HG02588 (cell line): ENCODE results near the gene ANKRD12.

Experiments used
- ATAC-seq: cut with Tn5 transposase; IDR thresholded peaks from one replicate; pipeline ENCODE4 v1.9.1; 2021; ENCODE audit warnings: mild to moderate bottlenecking, moderate library complexity; ENCODE audit not compliant: unreplicated experiment

Gene ANKRD12

GRCh38 chr18:9178557-9178956 lies 42.0 kb downstream of the ANKRD12 start:
- ATAC-seq, result no peak

DNA sequence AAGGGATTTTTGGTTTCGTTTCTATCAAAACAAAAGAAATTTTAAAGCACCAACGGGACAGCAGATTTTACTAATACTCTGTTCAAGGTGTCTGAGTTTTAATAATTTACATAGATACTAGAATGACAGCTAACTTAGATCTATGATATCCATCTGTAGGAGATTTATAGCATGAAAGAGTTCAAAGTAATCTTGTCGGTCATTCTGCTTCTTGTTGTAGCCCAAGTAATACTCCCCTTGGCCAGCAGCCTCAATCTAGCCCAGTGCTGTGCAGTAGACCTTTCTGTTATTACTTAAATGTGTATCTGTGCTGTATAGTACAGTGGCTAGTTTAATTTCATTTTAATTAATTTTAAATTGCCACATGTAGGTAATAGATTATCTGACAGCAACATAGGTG lies 44.7 kb downstream of the ANKRD12 start:
- ATAC-seq, result no peak

DNA sequence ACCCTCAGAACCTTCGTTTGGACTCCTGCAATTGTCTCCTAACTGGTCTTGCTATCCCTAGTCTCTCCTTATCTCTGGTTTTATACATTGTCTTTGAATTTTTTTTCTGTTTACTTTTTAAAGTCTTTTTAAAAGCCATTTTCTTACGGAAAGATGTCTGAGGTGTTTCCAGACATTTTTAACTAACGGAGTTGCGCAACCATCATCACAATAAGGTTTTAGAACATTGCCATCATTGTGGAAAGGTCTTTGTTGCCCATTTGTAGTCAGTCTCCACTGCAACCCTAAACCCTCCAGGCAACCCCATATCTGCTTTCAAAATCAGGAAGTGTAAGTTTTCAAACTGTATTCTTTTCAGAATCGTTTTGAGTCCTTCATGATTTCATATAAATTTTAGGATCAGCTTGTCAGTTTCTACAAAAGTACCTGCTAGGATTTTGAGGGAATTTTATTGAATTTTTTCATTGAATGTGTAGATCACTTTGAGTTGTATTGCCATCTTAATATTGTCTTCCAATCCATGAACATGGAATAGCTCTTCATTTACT lies 46.3 kb downstream of the ANKRD12 start:
- no peak for ATAC-seq

DNA sequence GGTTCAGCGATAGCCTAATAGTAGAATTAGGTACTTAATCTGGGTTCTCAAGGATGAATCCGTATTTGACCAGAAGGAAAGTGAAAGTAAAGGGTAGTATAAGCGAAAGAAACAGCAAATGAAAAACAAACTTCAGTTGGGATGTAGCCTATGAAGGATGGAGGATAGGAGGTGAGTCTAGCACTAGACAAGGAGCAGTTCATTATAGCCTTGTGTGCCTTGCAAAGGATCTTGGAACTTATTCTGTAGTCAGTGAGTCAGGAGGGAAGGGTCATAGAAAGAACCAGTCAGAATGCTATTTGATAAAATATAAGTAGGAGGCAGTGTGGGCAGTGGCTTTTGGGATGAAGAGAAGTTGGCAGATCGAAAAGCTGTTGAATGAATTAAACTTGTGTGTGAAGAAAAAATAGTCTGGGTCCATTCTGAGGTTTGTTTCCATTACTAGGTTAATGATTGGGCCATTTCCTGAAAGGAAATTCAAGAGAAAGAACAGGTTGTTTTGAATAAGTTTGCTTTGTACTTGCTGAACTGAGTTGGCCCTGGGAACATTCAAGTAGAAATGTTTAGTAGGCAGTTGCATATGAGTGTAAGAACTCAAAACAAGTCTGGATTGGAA lies 48.5 kb downstream of the ANKRD12 start:
- ATAC-seq, result no peak

DNA sequence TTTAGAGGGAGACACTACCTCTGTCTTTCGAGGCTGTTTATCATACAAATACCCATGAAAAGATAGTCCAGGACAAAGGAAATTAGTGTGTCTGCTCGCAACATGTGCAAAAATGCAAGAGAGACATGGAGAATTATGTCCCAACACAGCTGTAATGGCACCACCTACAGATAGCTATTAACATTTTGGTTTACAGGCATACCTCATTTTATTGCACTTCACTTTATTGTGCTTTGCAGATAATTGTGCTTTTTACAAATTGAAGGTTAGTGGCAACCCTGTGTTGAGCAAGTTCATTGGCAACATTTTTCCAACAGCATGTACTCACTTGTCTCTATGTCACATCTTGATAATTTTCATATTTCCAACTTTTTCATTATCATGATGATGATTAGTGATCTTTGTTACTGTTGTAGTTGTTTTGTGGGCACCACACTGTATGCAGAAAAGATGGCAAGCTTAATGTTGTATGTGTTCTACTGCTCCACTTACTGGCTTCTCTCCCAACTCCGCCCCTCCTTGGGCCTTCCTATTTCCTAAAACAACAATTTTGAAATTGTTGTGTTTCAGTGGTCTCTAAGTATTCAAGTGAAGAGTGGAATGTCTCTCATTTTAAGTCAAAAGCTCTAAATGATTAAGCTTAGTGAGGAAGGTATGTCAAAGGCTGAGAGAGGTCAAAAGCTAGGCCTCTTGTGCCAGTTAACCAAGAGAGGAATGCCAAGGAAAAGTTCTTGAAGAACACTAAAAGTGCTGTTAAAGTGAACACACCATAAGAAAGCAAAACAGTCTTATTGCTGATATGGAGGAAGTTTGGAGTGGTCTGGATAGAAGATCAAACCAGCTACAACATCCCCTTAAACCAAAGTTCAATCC lies 52.0 kb downstream of the ANKRD12 start:
- no peak for ATAC-seq

GRCh38 chr18:9189491-9189890 lies 52.9 kb downstream of the ANKRD12 start:
- no peak for ATAC-seq

GRCh38 chr18:9191658-9192256 lies 55.2 kb downstream of the ANKRD12 start:
- ATAC-seq, result no peak

GRCh38 chr18:9193031-9193430 lies 56.5 kb downstream of the ANKRD12 start:
- no peak for ATAC-seq

DNA sequence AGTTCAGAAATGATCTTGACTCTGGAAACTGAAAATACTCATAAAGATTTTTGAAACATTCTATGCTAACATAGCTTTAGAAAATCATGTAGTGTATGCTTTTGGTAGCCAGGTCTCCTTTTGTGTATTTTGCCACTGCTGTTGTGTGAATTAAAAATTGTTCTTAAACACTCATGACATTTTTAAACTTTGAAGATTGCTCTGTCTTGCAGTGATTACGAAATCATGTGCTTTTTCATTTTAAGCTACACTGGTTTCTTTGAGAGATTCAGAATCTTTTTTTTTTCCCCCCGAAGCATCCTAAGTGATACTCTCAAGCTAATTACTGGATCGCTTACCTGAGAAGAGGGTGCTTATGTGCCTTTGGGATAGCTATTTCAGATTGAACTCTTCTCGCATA lies 60.0 kb downstream of the ANKRD12 start:
- ATAC-seq, result no peak

DNA sequence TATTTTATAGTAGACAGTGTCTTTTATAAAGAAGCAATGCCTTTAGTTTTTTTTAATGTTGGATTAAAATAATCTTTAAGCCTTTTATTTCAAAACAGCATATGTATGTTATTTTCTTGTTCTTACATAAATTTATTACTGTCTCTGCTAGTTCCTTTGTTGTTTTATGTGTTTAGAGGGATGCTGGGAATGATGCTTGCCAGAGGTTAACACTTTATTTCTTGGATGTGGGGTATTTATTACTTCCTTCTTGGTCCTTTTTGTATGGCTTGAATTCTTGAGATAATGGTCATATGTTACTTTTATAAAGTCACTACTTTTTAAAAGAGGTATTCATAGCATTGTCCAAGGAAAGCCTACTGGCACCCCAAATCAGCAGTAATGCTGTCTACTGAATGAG lies 63.1 kb downstream of the ANKRD12 start:
- ATAC-seq, result no peak

- no peak for ATAC-seq
These were observed 64.6 kb downstream of the ANKRD12 start for GRCh38 chr18:9201224-9201623.

DNA sequence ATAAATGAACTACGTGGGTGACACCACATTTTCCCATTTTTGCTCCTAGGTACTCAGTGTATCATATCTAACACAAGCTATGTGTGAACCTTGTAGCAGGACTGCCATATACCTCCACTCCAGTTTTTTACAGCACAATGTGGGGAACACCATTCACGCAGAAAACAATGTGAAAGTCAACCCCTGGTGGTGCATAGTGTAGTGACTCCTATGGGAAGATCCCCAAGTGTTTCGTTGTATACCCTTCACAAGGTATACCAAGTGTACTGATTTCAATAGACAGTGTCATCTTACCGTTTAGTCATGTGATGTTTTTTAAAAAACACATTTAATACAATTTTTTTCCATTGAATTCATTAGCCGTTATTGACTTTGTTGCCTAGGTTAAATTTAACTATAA lies 68.1 kb downstream of the ANKRD12 start:
- ATAC-seq, result no peak

GRCh38 chr18:9206421-9206820 lies 69.8 kb downstream of the ANKRD12 start:
- no peak for ATAC-seq

DNA sequence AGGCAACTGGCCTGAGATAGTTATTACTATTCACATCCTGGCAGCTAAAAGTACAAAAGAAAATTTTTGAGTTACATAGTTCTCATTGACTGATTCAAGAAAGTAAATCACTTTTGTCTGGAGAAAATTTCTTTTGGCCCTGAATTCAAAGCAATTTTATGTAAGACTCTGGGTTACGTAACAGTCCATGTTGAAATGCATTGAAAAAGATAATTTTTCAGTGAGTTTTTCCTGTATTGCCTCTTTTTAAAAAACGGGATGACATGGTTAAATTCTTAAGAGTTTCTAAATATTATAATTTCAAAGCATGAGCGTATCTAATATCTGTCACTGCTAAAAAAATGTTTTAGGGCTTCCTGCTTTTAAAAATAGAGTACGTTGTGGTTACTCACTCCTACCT lies 72.7 kb downstream of the ANKRD12 start:
- ATAC-seq, result no peak

DNA sequence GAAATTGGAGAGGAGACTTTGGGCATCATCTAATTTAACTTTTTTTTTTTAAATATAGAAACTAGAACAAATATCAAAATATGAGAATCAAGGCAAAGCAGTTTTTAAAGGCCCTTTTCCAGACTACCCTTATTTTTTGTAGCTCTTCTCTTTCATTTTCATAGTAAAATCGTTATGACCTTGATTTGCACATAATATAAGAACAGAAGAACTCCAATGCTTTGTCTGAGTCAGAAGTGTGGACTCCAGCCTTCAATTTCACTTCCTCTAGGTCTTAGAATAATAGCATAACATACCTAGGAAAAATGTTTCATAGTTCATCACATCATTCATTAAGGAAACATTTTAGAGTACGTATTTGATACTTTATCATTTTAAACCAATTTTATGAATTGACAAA lies 74.4 kb downstream of the ANKRD12 start:
- no peak for ATAC-seq

DNA sequence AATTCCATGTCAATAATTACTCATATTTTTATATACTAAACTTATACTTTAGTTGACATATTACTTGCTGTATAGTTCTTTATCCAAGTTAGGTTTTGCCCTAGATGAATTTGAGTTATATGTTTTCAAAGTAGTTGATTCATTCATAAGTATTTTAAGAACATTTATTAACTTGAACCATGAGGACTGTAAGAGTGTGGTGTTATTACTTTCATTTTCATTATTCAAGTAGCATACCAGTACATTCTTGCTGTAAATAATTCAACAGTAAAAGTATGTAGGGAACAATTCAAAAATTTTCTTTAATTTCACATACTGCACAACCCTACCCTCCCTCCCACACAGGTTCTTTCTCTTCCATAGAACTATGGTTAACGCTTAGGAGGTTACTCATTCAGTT lies 75.4 kb downstream of the ANKRD12 start:
- ATAC-seq, result no peak

DNA sequence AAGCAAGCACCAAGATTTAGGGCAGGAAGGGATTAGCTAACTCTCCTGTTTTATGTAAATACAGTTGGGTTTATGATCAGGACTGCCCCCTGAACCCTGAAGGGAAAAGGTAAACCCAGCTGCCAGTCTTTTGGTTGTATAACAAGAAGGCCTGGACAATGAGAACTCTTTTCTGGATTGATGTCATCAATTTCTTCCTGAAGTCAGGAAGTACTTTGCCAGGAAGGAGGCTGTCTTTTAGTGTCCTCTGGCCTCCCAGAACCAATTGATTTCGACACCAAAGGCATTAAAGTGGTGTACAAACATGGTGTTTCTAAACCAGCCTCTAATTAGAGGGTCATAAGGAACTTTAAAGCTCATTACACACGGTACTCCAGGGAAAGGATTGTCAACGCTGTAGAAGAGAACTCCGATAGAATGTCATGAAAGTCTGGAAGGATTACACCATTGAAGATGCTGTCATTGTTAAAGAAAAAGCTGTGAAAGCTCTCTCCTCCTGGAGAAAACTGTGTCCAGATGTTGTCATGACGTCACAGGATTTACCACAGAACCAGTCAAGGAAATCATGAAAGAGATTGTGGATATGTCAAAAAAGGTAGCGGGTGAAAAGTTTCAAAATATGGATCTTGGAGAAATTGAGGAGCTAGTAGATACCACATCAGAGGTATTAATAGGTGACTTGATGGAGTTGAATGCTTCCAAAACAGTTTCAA lies 78.8 kb downstream of the ANKRD12 start:
- no peak for ATAC-seq

GRCh38 chr18:9216459-9216858 lies 79.9 kb downstream of the ANKRD12 start:
- no peak for ATAC-seq

DNA sequence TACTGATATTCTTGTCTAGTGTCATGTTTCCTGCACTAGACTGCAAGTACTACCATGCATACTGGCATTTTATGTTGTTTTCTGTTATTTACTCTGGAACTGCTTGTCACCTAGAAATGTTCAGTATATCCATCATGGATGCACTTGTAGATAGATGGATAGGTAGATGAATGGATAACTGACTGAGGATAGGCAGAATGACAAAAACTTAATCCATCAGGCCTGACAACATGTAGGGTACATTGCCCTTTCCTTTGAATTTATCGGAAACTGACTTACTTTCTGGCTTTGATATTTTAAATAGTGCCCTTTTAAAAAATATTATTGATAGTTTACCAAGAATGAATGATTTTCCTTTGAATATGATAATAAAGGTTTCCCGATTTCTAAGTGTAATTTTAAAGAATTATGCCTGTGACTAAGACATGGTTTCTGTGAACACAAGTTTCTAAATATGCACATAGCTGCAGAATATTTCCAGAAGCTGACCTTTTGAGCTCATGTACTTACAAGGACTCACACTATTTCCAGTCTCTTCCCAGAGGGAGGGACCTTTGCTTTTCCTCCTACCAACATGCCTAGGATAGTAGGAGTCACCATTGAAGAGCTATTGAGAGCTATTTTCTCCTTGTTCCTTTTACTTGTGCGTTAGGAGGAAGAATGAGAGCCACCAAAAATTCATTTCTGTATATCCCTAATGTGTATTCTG lies 81.3 kb downstream of the ANKRD12 start:
- ATAC-seq, result no peak

- no peak for ATAC-seq
These were observed 84.5 kb downstream of the ANKRD12 start for GRCh38 chr18:9221040-9221439.

- no peak for ATAC-seq
These were observed 85.1 kb downstream of the ANKRD12 start for GRCh38 chr18:9221661-9222060.
